ENCODE measurements around the gene CIP2A.

The CIP2A gene

DNA sequence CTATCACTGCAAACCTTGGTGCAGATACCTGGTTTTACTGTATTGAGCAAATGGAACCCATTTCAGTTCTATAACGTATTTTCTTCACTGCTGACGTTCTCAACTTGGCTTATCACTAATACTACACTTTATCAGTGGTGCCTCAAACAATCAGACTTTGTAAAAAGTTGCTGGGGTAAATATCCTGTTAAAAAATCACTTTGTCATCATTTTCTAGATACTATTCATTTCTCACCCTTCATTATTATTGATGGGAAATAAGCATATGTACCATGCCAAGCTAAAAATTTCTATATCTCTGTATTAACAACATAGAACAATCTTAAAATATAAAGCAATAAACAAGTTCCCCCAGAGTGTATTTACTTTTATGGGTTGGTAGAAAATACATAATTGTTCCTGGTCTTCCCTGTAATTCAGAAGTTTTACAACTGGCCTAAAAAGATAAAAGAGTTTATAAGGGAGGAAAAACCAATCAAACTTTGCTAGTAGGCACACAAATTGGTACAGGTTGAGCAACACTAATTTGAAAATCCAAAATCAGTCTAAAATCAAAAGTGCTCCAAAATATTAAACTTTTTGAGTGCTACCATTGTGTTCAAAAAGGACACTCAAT is 33.2 kb downstream of the CIP2A start:
- H3K14ac ChIP-seq (ENCODE audit: low read length in 2 of 2), result no peak overlapping the region
- H2BK5ac ChIP-seq (ENCODE audit: low read depth, low read length, poor library complexity, severe bottlenecking), result no peak overlapping the region
- H2BK12ac ChIP-seq (ENCODE audit: low read length in 2 of 2), result no peak overlapping the region
- no peak overlapping the region for H3K18ac ChIP-seq (ENCODE audit: low read depth in 1 of 2, low read length in 2 of 2)
- 100% methylated on average over 2 of the region's 2 CpGs for WGBS
- H3K23ac ChIP-seq (ENCODE audit: low read length in 2 of 2), result no peak overlapping the region
- H4K8ac ChIP-seq (ENCODE audit: low read length), result no peak overlapping the region
- H3K4me2 ChIP-seq (ENCODE audit: low read length, poor library complexity, severe bottlenecking), result no peak overlapping the region
- no peaks in the 10 kb centered on the region for H3K27me3 ChIP-seq (ENCODE audit: control insufficient read depth in 1 of 2, insufficient read depth in 1 of 2, low read length in 2 of 2)
- no peak overlapping the region for H2BK15ac ChIP-seq (ENCODE audit: low read depth, poor library complexity, severe bottlenecking)
- no peak overlapping the region for H3K27ac ChIP-seq (ENCODE audit: low read length, poor library complexity, severe bottlenecking)
- H3K9me3 ChIP-seq (ENCODE audit: control insufficient read depth, low read length), result no peaks in the 10 kb centered on the region
- no peak overlapping the region for H3K4ac ChIP-seq (ENCODE audit: low read depth in 1 of 2, low read length in 2 of 2)
- no peaks in the 10 kb centered on the region for H3K79me1 ChIP-seq (replicated peaks; ENCODE audit: low read length, poor library complexity, severe bottlenecking)
- no peak overlapping the region for H2BK120ac ChIP-seq (ENCODE audit: low read depth, low read length)
- no peak for DNase-seq
- H2AFZ ChIP-seq (ENCODE audit: low read depth, low read length), result no peak overlapping the region
- H3K9ac ChIP-seq (ENCODE audit: low read length), result no peak overlapping the region
- H3K36me3 ChIP-seq (ENCODE audit: control insufficient read depth in 1 of 2, insufficient read depth in 2 of 2, low read depth in 1 of 2, low read length in 2 of 2), result peaks cover 0 to 8% of the 10 kb centered on the region in 2 experiments
- no peak overlapping the region for H4K91ac ChIP-seq (ENCODE audit: low read length)
- H3K4me1 ChIP-seq (ENCODE audit: control insufficient read depth, insufficient read depth, low read depth, low read length), result no peaks in the 10 kb centered on the region
- no peak overlapping the region for H3K4me3 ChIP-seq (ENCODE audit: insufficient read depth in 1 of 2, low read depth in 1 of 2, low read length in 2 of 2)
- no peak overlapping the region for H2AK5ac ChIP-seq (ENCODE audit: low read length, severe bottlenecking)

DNA sequence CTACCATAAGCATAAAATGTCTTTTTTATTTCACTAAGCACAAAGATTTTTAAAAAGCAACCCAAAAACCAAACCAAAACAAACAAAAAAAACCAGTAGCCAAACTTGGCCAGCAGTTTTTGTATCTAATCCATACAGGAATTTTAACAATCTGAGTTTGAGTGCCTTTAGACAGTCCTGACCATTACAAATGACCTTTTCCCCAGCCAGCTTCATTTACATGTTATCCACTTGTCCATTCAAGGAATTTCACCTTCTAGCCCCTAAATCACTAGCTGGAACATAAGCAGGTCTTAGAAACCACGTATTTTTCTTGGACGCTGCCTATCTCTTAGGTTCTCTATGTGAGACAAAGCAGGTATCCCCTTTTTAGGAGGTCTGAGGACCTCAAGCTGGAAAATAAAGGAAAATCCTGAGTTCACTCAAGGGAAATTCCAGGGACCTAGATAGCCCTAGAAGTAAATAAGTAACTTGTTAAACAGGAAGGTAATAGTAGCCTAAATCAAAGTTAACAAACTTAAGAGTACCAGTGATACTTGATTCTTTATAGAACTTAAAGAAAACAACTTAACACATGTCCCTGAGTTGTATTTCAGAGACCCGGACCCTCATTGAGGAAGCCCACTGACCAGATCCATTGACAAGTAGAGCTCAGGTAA is 34.2 kb downstream of the CIP2A start:
- Histone ChIP-seq H4K8ac (ENCODE audit: low read length) (no peak overlapping the region), H3K27me3 (ENCODE audit: control insufficient read depth in 1 of 2, insufficient read depth in 1 of 2, low read length in 2 of 2) (no peaks in the 10 kb centered on the region), H3K79me1 (replicated peaks; ENCODE audit: low read length, poor library complexity, severe bottlenecking) (no peaks in the 10 kb centered on the region), H3K14ac (ENCODE audit: low read length in 2 of 2) (no peak overlapping the region), H2BK5ac (ENCODE audit: low read depth, low read length, poor library complexity, severe bottlenecking) (no peak overlapping the region), H3K27ac (ENCODE audit: low read length, poor library complexity, severe bottlenecking) (peak overlapping the region; percentile 65), H3K18ac (ENCODE audit: low read depth in 1 of 2, low read length in 2 of 2) (no peak overlapping the region), H2BK12ac (ENCODE audit: low read length in 2 of 2) (no peak overlapping the region), H3K9me3 (ENCODE audit: control insufficient read depth, low read length) (no peaks in the 10 kb centered on the region), H3K4ac (ENCODE audit: low read depth in 1 of 2, low read length in 2 of 2) (no peak overlapping the region), H3K4me1 (ENCODE audit: control insufficient read depth, insufficient read depth, low read depth, low read length) (no peaks in the 10 kb centered on the region), H2AK5ac (ENCODE audit: low read length, severe bottlenecking) (no peak overlapping the region), H2BK15ac (ENCODE audit: low read depth, poor library complexity, severe bottlenecking) (no peak overlapping the region), H3K4me2 (ENCODE audit: low read length, poor library complexity, severe bottlenecking) (peak overlapping the region; percentile 40), H4K91ac (ENCODE audit: low read length) (no peak overlapping the region), H2BK120ac (ENCODE audit: low read depth, low read length) (no peak overlapping the region), H3K9ac (ENCODE audit: low read length) (no peak overlapping the region), H3K4me3 (ENCODE audit: insufficient read depth in 1 of 2, low read depth in 1 of 2, low read length in 2 of 2) (no peak overlapping the region), H2AFZ (ENCODE audit: low read depth, low read length) (no peak overlapping the region), H3K23ac (ENCODE audit: low read length in 2 of 2) (no peak overlapping the region), H3K36me3 (ENCODE audit: control insufficient read depth in 1 of 2, insufficient read depth in 2 of 2, low read depth in 1 of 2, low read length in 2 of 2) (peaks cover 0 to 6% of the 10 kb centered on the region in 2 experiments)
- WGBS, result 93% methylated on average over 3 of the region's 3 CpGs
- DNase-seq, result no peak

DNA sequence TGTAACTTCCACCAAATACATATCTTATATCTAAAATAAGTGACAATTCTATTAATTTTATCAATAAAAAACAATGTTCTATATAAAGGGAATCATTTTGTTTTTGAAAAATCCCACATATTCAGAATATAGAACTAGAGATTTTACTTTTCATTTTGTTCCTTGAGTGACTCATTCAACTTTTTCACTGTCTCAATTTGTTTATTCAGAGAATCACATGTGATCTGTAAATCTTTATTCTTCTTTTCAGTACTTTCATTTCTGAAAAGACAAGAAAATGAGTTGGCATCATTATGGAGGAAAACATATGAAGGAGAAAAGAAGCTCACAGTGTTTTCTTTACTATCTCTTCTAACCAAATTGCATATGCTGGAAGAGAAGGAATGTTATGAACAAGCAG is 35.0 kb downstream of the CIP2A start:
- no peak overlapping the region for H3K14ac ChIP-seq (ENCODE audit: low read length in 2 of 2)
- H2AK5ac ChIP-seq (ENCODE audit: low read length, severe bottlenecking), result no peak overlapping the region
- H2BK120ac ChIP-seq (ENCODE audit: low read depth, low read length), result no peak overlapping the region
- H3K36me3 ChIP-seq (ENCODE audit: control insufficient read depth in 1 of 2, insufficient read depth in 2 of 2, low read depth in 1 of 2, low read length in 2 of 2), result peaks cover 0 to 6% of the 10 kb centered on the region in 2 experiments
- H2BK12ac ChIP-seq (ENCODE audit: low read length in 2 of 2), result no peak overlapping the region
- no peak overlapping the region for H4K91ac ChIP-seq (ENCODE audit: low read length)
- H3K9ac ChIP-seq (ENCODE audit: low read length), result peak overlapping the region; percentile 69
- H3K4ac ChIP-seq (ENCODE audit: low read depth in 1 of 2, low read length in 2 of 2), result no peak overlapping the region
- no peak overlapping the region for H3K4me3 ChIP-seq (ENCODE audit: insufficient read depth in 1 of 2, low read depth in 1 of 2, low read length in 2 of 2)
- no peaks in the 10 kb centered on the region for H3K79me1 ChIP-seq (replicated peaks; ENCODE audit: low read length, poor library complexity, severe bottlenecking)
- no peaks in the 10 kb centered on the region for H3K27me3 ChIP-seq (ENCODE audit: control insufficient read depth in 1 of 2, insufficient read depth in 1 of 2, low read length in 2 of 2)
- no peak overlapping the region for H3K27ac ChIP-seq (ENCODE audit: low read length, poor library complexity, severe bottlenecking)
- H3K4me2 ChIP-seq (ENCODE audit: low read length, poor library complexity, severe bottlenecking), result no peak overlapping the region
- peak; percentile 29 for DNase-seq
- H3K4me1 ChIP-seq (ENCODE audit: control insufficient read depth, insufficient read depth, low read depth, low read length), result no peaks in the 10 kb centered on the region
- no peak overlapping the region for H3K23ac ChIP-seq (ENCODE audit: low read length in 2 of 2)
- no peak overlapping the region for H3K18ac ChIP-seq (ENCODE audit: low read depth in 1 of 2, low read length in 2 of 2)
- no peak overlapping the region for H2BK5ac ChIP-seq (ENCODE audit: low read depth, low read length, poor library complexity, severe bottlenecking)
- no peak overlapping the region for H2BK15ac ChIP-seq (ENCODE audit: low read depth, poor library complexity, severe bottlenecking)
- H3K9me3 ChIP-seq (ENCODE audit: control insufficient read depth, low read length), result no peaks in the 10 kb centered on the region
- no peak overlapping the region for H4K8ac ChIP-seq (ENCODE audit: low read length)
- no peak overlapping the region for H2AFZ ChIP-seq (ENCODE audit: low read depth, low read length)

DNA sequence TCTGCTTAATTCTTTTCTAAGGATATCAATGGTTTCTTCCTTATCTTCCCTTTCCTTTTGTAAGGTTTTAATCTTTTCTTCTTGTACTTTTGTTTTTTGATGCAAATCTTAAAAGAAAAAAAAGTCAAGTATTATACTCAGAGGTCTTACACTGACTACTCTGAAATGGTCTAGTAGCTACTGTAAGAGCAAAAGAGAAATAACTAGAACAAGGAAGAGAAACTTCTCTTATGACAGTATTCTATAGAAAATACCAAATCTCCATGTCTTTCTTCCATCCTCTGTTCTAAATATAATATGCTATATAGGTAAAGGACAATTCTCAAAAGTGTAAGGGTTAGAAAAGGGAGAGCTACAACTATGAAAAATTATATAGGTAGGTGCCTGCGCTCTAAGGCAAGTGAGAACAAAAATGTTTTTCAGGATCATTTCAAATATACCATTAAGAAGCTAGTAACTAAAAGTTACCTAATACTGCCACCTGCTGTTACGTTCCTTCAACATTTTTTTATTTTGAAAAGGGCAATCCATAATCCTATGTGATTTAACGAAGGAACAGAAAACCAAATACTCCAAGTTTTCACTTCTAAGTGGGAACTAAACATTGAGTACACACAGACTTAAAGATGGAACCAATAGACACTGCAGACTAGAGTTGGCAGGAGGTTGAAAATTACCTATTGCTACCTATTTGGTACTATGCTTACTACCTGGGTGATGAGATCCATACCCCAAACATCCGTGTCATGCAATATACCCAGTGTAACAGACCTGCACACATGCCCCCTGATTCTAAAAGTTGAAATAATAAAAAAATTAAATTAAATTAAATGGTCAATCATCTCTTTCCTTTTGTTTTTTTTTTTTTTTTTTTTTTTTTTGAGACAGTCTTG is 36.7 kb downstream of the CIP2A start:
- H2BK5ac ChIP-seq (ENCODE audit: low read depth, low read length, poor library complexity, severe bottlenecking), result no peak overlapping the region
- no peak overlapping the region for H2BK120ac ChIP-seq (ENCODE audit: low read depth, low read length)
- no peak overlapping the region for H2AK5ac ChIP-seq (ENCODE audit: low read length, severe bottlenecking)

More for the DNA sequence above, 36.7 kb downstream of the CIP2A start:
- H2BK15ac ChIP-seq (ENCODE audit: low read depth, poor library complexity, severe bottlenecking), result no peak overlapping the region
- no peak overlapping the region for H3K4me2 ChIP-seq (ENCODE audit: low read length, poor library complexity, severe bottlenecking)
- no peak overlapping the region for H3K4me3 ChIP-seq (ENCODE audit: insufficient read depth in 1 of 2, low read depth in 1 of 2, low read length in 2 of 2)
- H2BK12ac ChIP-seq (ENCODE audit: low read length in 2 of 2), result no peak overlapping the region
- no peak overlapping the region for H3K4ac ChIP-seq (ENCODE audit: low read depth in 1 of 2, low read length in 2 of 2)
- no peaks in the 10 kb centered on the region for H3K27me3 ChIP-seq (ENCODE audit: control insufficient read depth in 1 of 2, insufficient read depth in 1 of 2, low read length in 2 of 2)
- 67% methylated on average over 1 of the region's 4 CpGs for WGBS
- H3K9me3 ChIP-seq (ENCODE audit: control insufficient read depth, low read length), result no peaks in the 10 kb centered on the region
- peak overlapping the region; percentile 4 for H3K9ac ChIP-seq (ENCODE audit: low read length)
- no peaks in the 10 kb centered on the region for H3K79me1 ChIP-seq (replicated peaks; ENCODE audit: low read length, poor library complexity, severe bottlenecking)
- no peak overlapping the region for H4K8ac ChIP-seq (ENCODE audit: low read length)
- no peak overlapping the region for H3K23ac ChIP-seq (ENCODE audit: low read length in 2 of 2)
- H3K36me3 ChIP-seq (ENCODE audit: control insufficient read depth in 1 of 2, insufficient read depth in 2 of 2, low read depth in 1 of 2, low read length in 2 of 2), result peaks cover 0 to 3% of the 10 kb centered on the region in 2 experiments
- no peak overlapping the region for H2AFZ ChIP-seq (ENCODE audit: low read depth, low read length)
- no peak overlapping the region for H4K91ac ChIP-seq (ENCODE audit: low read length)
- H3K27ac ChIP-seq (ENCODE audit: low read length, poor library complexity, severe bottlenecking), result no peak overlapping the region
- H3K14ac ChIP-seq (ENCODE audit: low read length in 2 of 2), result no peak overlapping the region
- H3K18ac ChIP-seq (ENCODE audit: low read depth in 1 of 2, low read length in 2 of 2), result no peak overlapping the region
- DNase-seq, result peak; percentile 66
- no peaks in the 10 kb centered on the region for H3K4me1 ChIP-seq (ENCODE audit: control insufficient read depth, insufficient read depth, low read depth, low read length)

Measured in mesenchymal stem cell (in vitro differentiated cells and primary cell).